IMR-90 (cell line): ENCODE measurements around the gene PLCL1. TPM values are rescaled to one million over a fixed set of nuclear protein-coding genes. Genes with fewer than 3 reads are reported as not detected.

Experiments used
- ATAC-seq: fragments of 200-7000 bp; cut with Tn5 transposase; 2 replicates; pipeline ENCODE4 v1.9.1; 2020; ENCODE audit warnings: low read depth, mild to moderate bottlenecking, moderate library complexity
- BruUV-seq: library from RNA; stranded (reverse); fragments of 400-500 nt; replicated peaks from 2 replicates; lab custom pipeline; 2021; lab: Mats Ljungman, UMichigan
- CTCF ChIA-PET: fragments of 300-600 bp; formaldehyde crosslinking; extraction: SDS; loops from one replicate; lab custom pipeline; 2021; ENCODE audit warnings: antibody characterized with exemption; lab: Yijun Ruan, JAX
- POLR2A ChIA-PET: fragments of 300-600 bp; sonication (Branson Sonifier 250); formaldehyde crosslinking; loops from one replicate; lab custom pipeline; 2022; ENCODE audit warnings: antibody characterized with exemption; ENCODE audit not compliant: unreplicated experiment; lab: Charles Lee
- DNase-seq: peaks from one replicate; pipeline ENCODE4 v3.0.0; 2013
- H2AFZ ChIP-seq: replicated peaks from 2 replicates; pipeline ENCODE3; 2013; ENCODE audit warnings: low read length, mild to moderate bottlenecking; ENCODE audit not compliant: poor library complexity
- H2AK5ac ChIP-seq: 2 replicates; pipeline ENCODE4 v1.6.1; 2013; ENCODE audit warnings: low read depth, low read length, inconsistent platforms
- H2AK9ac ChIP-seq: replicated peaks from 2 replicates; pipeline ENCODE3; 2013; ENCODE audit warnings: mild to moderate bottlenecking, low read depth, low read length, moderate library complexity; ENCODE audit not compliant: poor library complexity
- H2BK120ac ChIP-seq: 2 replicates; pipeline ENCODE4 v1.6.1; 2013; ENCODE audit warnings: low read depth, low read length, inconsistent platforms
- H2BK15ac ChIP-seq: 3 replicates; pipeline ENCODE4 v1.6.1; 2013; ENCODE audit warnings: low read depth, low read length, inconsistent platforms
- H2BK20ac ChIP-seq: 2 replicates; pipeline ENCODE4 v1.6.1; 2013; ENCODE audit warnings: low read depth, mild to moderate bottlenecking, inconsistent platforms, low read length, moderate library complexity
- H2BK5ac ChIP-seq: 2 replicates; pipeline ENCODE4 v1.6.1; 2013; ENCODE audit warnings: mild to moderate bottlenecking, low read depth, low read length, inconsistent platforms; ENCODE audit not compliant: poor library complexity, severe bottlenecking
- H3K14ac ChIP-seq: replicated peaks from 2 replicates; pipeline ENCODE4 v1.6.1; 2013; ENCODE audit warnings: low read depth, low read length, inconsistent platforms
- H3K18ac ChIP-seq: 2 replicates; pipeline ENCODE4 v1.6.1; 2013; ENCODE audit warnings: low read depth, low read length, control low read depth
- H3K23ac ChIP-seq: 2 replicates; pipeline ENCODE4 v1.6.1; 2013; ENCODE audit warnings: low read depth, low read length, inconsistent platforms
- H3K27ac ChIP-seq: 2 replicates; pipeline ENCODE4 v1.5.1; 2013; ENCODE audit warnings: mild to moderate bottlenecking, control low read depth, low read length; ENCODE audit not compliant: insufficient read depth
- H3K27me3 ChIP-seq: 2 replicates; pipeline ENCODE4 v1.6.1; 2013; ENCODE audit warnings: low read length; ENCODE audit not compliant: control insufficient read depth, insufficient read depth
- H3K36me3 ChIP-seq: 2 replicates; pipeline ENCODE4 v1.6.1; 2013; ENCODE audit warnings: low read length, mixed read lengths; ENCODE audit not compliant: control insufficient read depth, insufficient read depth
- H3K4ac ChIP-seq: 2 replicates; pipeline ENCODE4 v1.6.1; 2013; ENCODE audit warnings: low read depth, low read length, inconsistent platforms
- H3K4me1 ChIP-seq: 2 replicates; pipeline ENCODE4 v1.6.1; 2013; ENCODE audit warnings: low read length, mixed read lengths; ENCODE audit not compliant: control insufficient read depth, insufficient read depth
- H3K4me2 ChIP-seq: 2 replicates; pipeline ENCODE4 v1.6.1; 2013; ENCODE audit warnings: low read depth, mild to moderate bottlenecking, control low read depth, low read length, moderate library complexity
- H3K4me3 ChIP-seq: 2 replicates; pipeline ENCODE4 v1.5.1; 2013; ENCODE audit warnings: low read depth, mild to moderate bottlenecking, control low read depth, low read length, moderate library complexity; ENCODE audit not compliant: insufficient read depth
- H3K56ac ChIP-seq: 2 replicates; pipeline ENCODE4 v1.6.1; 2013; ENCODE audit warnings: low read length, inconsistent platforms; ENCODE audit not compliant: insufficient read depth; ENCODE audit errors: extremely low read depth
- H3K79me1 ChIP-seq, 2 experiments: 2 replicates each; pipeline ENCODE4 v1.6.1; 2013; ENCODE audit warnings: low read length in 2 of 2, inconsistent platforms in 1 of 2, low read depth in 1 of 2
- H3K9ac ChIP-seq: 2 replicates; pipeline ENCODE4 v1.6.1; 2013; ENCODE audit warnings: low read depth, low read length, control low read depth
- H3K9me1 ChIP-seq: 2 replicates; pipeline ENCODE4 v1.6.1; 2013; ENCODE audit warnings: low read length, inconsistent platforms; ENCODE audit not compliant: insufficient read depth
- H3K9me3 ChIP-seq: 2 replicates; pipeline ENCODE4 v1.6.1; 2013; ENCODE audit warnings: low read length; ENCODE audit not compliant: control insufficient read depth, insufficient read depth
- H4K20me1 ChIP-seq: 2 replicates; pipeline ENCODE4 v1.6.1; 2013; ENCODE audit warnings: low read length, inconsistent platforms; ENCODE audit not compliant: insufficient read depth
- H4K5ac ChIP-seq: 2 replicates; pipeline ENCODE4 v1.6.1; 2013; ENCODE audit warnings: mild to moderate bottlenecking, low read depth, low read length, control low read depth
- H4K8ac ChIP-seq, 2 experiments: 2 replicates each; pipeline ENCODE4 v1.6.1; 2013; ENCODE audit warnings: low read depth in 2 of 2, low read length in 2 of 2, control low read depth in 1 of 2, inconsistent platforms in 1 of 2
- H4K91ac ChIP-seq: 2 replicates; pipeline ENCODE4 v1.6.1; 2013; ENCODE audit warnings: low read depth, low read length, inconsistent platforms; ENCODE audit not compliant: insufficient read depth
- BHLHE40 ChIP-seq: fragments of 150-350 bp; IDR thresholded peaks from 2 replicates; pipeline ENCODE4 v1.6.1; 2016; ENCODE audit warnings: mild to moderate bottlenecking, low read depth, low read length
- CEBPB ChIP-seq: IDR thresholded peaks from 2 replicates; pipeline ENCODE4 v1.6.1; 2012; ENCODE audit warnings: low read depth, low read length, improper control_type of control experiment
- CHD1 ChIP-seq: IDR thresholded peaks from 2 replicates; pipeline ENCODE4 v1.6.1; 2012; ENCODE audit warnings: low read depth, low read length, improper control_type of control experiment
- CTCF ChIP-seq: conservative IDR thresholded peaks from 2 replicates; pipeline ENCODE4 v1.5.1; 2012; ENCODE audit warnings: mild to moderate bottlenecking, low read depth, low read length, improper control_type of control experiment
- ELK1 ChIP-seq: fragments of 150-350 bp; IDR thresholded peaks from 2 replicates; pipeline ENCODE4 v1.6.1; 2016; ENCODE audit warnings: low read depth, mild to moderate bottlenecking, low read length, moderate library complexity, borderline replicate concordance
- FOS ChIP-seq: fragments of 150-350 bp; IDR thresholded peaks from 2 replicates; pipeline ENCODE4 v1.6.1; 2016; ENCODE audit warnings: low read depth, low read length
- MAFK ChIP-seq: IDR thresholded peaks from 2 replicates; pipeline ENCODE4 v1.6.1; 2012; ENCODE audit warnings: low read depth, low read length, improper control_type of control experiment
- NFE2L2 ChIP-seq: fragments of 150-350 bp; IDR thresholded peaks from 2 replicates; pipeline ENCODE4 v1.6.1; 2016; ENCODE audit warnings: low read depth, mild to moderate bottlenecking, low read length
- POLR2A ChIP-seq: IDR thresholded peaks from 2 replicates; pipeline ENCODE4 v1.6.1; 2012; ENCODE audit warnings: mild to moderate bottlenecking, low read depth, low read length
- RAD21 ChIP-seq: IDR thresholded peaks from 2 replicates; pipeline ENCODE4 v1.6.1; 2012; ENCODE audit warnings: low read length, improper control_type of control experiment
- RCOR1 ChIP-seq: IDR thresholded peaks from 2 replicates; pipeline ENCODE4 v1.6.1; 2012; ENCODE audit warnings: mild to moderate bottlenecking, low read length, improper control_type of control experiment; ENCODE audit not compliant: insufficient replicate concordance
- RFX5 ChIP-seq: IDR thresholded peaks from 2 replicates; pipeline ENCODE4 v1.8.0; 2012; ENCODE audit warnings: low read depth, mild to moderate bottlenecking, low read length, moderate library complexity
- SMC3 ChIP-seq: fragments of 150-350 bp; IDR thresholded peaks from 2 replicates; pipeline ENCODE4 v1.6.1; 2016; ENCODE audit warnings: low read depth, mild to moderate bottlenecking, antibody characterized with exemption, low read length, moderate library complexity
- USF2 ChIP-seq: fragments of 150-350 bp; IDR thresholded peaks from 2 replicates; pipeline ENCODE4 v1.6.1; 2017; ENCODE audit warnings: mild to moderate bottlenecking, antibody characterized with exemption, low read length, low read depth
- WGBS, 2 experiments: methylation state at CpG; one replicate each; pipeline versions ENCODE4 v1.1.5 to v1.1.7; 2013; ENCODE audit warnings: missing lambda C conversion rate in 2 of 2; ENCODE audit not compliant: insufficient read length in 1 of 2; ENCODE audit errors: extremely low coverage in 2 of 2; 5-methylcytosine and 5-hydroxymethylcytosine counted together
- dilution Hi-C: fragments of 300-500 bp; cut with HindIII; formaldehyde crosslinking; loops from one replicate; pipeline ENCODE4 v1.14.3; 2018; ENCODE audit warnings: low sequenced_read_pairs; ENCODE audit not compliant: unreplicated experiment
- in situ Hi-C: fragments of 300-500 bp; cut with MboI; formaldehyde crosslinking; loops from 3 replicates; pipeline ENCODE4 v1.14.3; 2019; ENCODE audit warnings: low sequenced_read_pairs, inconsistent platforms, mixed read lengths
- intact Hi-C: fragments of 100-400 bp; cut with micrococcal nuclease; formaldehyde crosslinking; loops from 2 replicates; pipeline ENCODE4 v1.10.0; 2022
- polyA plus RNA-seq, 3 experiments: library from polyadenylated mRNA; depleted of rRNA; stranded (reverse); fragments of >200 nt; gene quantifications; 2 replicates each; pipeline ENCODE4 v1.2.3, GENCODE V29; 2012; ENCODE audit warnings: low replicate concordance in 1 of 3
- total RNA-seq: library from RNA; depleted of rRNA; stranded (reverse); fragments of >200 nt; gene quantifications from 2 replicates; pipeline ENCODE4 v1.2.3, GENCODE V29; 2012

PLCL1 gene
- total and polyA plus RNA-seq, 2 of the 4 experiments (the other 2 are of a cell fraction), result 0.14 to 0.18 TPM

- TF ChIP-seq NFE2L2, result no peak
- no peak for TF ChIP-seq RFX5
- no peak for TF ChIP-seq ELK1
- no peak for TF ChIP-seq RAD21
- no peak for TF ChIP-seq BHLHE40
- TF ChIP-seq RCOR1, result no peak
- no peak for TF ChIP-seq FOS
- TF ChIP-seq SMC3, result no peak
- no peak for TF ChIP-seq USF2
- no peak for TF ChIP-seq POLR2A
- TF ChIP-seq CEBPB, result no peak
- no peak for TF ChIP-seq CHD1
- no peak for TF ChIP-seq CTCF
- no peak for TF ChIP-seq MAFK
- no CpG with 5 or more reads among the region's 1 CpG for WGBS, 2 experiments
- no peak overlapping the region for H4K8ac ChIP-seq
- H2BK15ac ChIP-seq, result no peak overlapping the region
- H3K9me1 ChIP-seq, result no peaks in the 10 kb centered on the region
- H3K27me3 ChIP-seq, result no peaks in the 10 kb centered on the region
- H2AFZ ChIP-seq, result no peak overlapping the region
- H2AK5ac ChIP-seq, result no peak overlapping the region
- BruUV-seq, result no TSS peak
- no peak overlapping the region for H3K4me2 ChIP-seq
- no peak overlapping the region for H2BK20ac ChIP-seq
- ATAC-seq (no peak), DNase-seq (no peak)
- no peak overlapping the region for H2BK5ac ChIP-seq
- H3K4me1 ChIP-seq, result no peaks in the 10 kb centered on the region
- H3K56ac ChIP-seq, result no peak overlapping the region
- in situ Hi-C loops (loop anchor here (10.0 kb wide), 1 partner anchor 249 kb away; the partner anchor contains the start of gene PLCL1), dilution Hi-C loops (no loop called here), intact Hi-C loops (loop anchor here (1.0 kb wide), 2 partner anchors 243 to 250 kb away; no protein-coding TSS in a partner anchor)
- H3K14ac ChIP-seq, result no peak overlapping the region
- H4K5ac ChIP-seq, result no peak overlapping the region
- no peak overlapping the region for H3K18ac ChIP-seq
- no peaks in the 10 kb centered on the region for H4K20me1 ChIP-seq
- no peak overlapping the region for H3K27ac ChIP-seq
- no peak overlapping the region for H3K4ac ChIP-seq
- no peak overlapping the region for H2AK9ac ChIP-seq
- H3K9me3 ChIP-seq, result no peaks in the 10 kb centered on the region
- H3K4me3 ChIP-seq, result no peak overlapping the region
- H3K36me3 ChIP-seq, result no peaks in the 10 kb centered on the region
- no peak overlapping the region for H2BK120ac ChIP-seq
- ChIA-PET CTCF (interaction anchor here (1.2 kb wide), 1 partner anchor 9 kb away, joined by 3 read pairs; no protein-coding TSS in a partner anchor), POLR2A (no interaction called here)
- H4K91ac ChIP-seq, result no peak overlapping the region
- no peak overlapping the region for H3K9ac ChIP-seq
- H3K23ac ChIP-seq, result no peak overlapping the region
- H3K79me1 ChIP-seq, result no peaks in the 10 kb centered on the region
Observed at GRCh38 chr2:198053776-198054175, 249.4 kb downstream of the PLCL1 start.
